SK-N-SH (cell line): ENCODE data around the gene AK3. TPM values are rescaled to one million over a fixed set of nuclear protein-coding genes. Genes with fewer than 3 reads are reported as not detected.

Experiments
- CTCF ChIA-PET: fragments of 300-600, 350-600 bp; formaldehyde crosslinking; extraction: SDS; loops from one replicate; lab custom pipeline; 2021; lab: Yijun Ruan, JAX
- POLR2A ChIA-PET: fragments of 350-600 bp; sonication (Branson Sonifier 250); formaldehyde crosslinking; extraction: SDS; loops from one replicate; lab custom pipeline; 2020; ENCODE audit warnings: antibody characterized with exemption, inconsistent platforms; lab: Yijun Ruan, JAX
- DNase-seq: peaks from one replicate; pipeline ENCODE4 v3.0.0; 2012
- H2AFZ ChIP-seq: fragments of 200-600 bp; sonication (generic); 2 replicates; pipeline ENCODE4 v1.8.1; 2016; ENCODE audit warnings: antibody characterized with exemption, mild to moderate bottlenecking, low read depth
- H3F3A ChIP-seq: fragments of 200-600 bp; sonication (generic); replicated peaks from 2 replicates; pipeline ENCODE3; 2016; ENCODE audit warnings: antibody characterized with exemption, mild to moderate bottlenecking; ENCODE audit not compliant: insufficient read depth
- H3K27ac ChIP-seq, 2 experiments: fragments of 200-500 bp in 1 of 2; fragments of 200-600 bp in 1 of 2; sonication (Bioruptor generic) in 1 of 2; sonication (generic), shearing (Covaris generic) in 1 of 2; 2 replicates each; pipeline versions ENCODE4 v1.5.1 to v1.6.1; 2014 to 2016; ENCODE audit warnings: low read depth in 2 of 2, inconsistent platforms in 1 of 2, low read length in 1 of 2, mild to moderate bottlenecking in 1 of 2, mixed read lengths in 1 of 2
- H3K27me3 ChIP-seq: fragments of 200-600 bp; sonication (generic), shearing (Covaris generic); 2 replicates; pipeline ENCODE4 v1.6.1; 2016; ENCODE audit warnings: mixed run types; ENCODE audit not compliant: insufficient read depth
- H3K36me3 ChIP-seq, 2 experiments: fragments of 200-500 bp in 1 of 2; fragments of 200-600 bp in 1 of 2; sonication (Bioruptor generic) in 1 of 2; sonication (generic) in 1 of 2; replicated peaks in 1 of 2; 2 replicates each; pipeline versions ENCODE3 to v1.5.1; 2014 to 2016; ENCODE audit warnings: low read length in 1 of 2, mild to moderate bottlenecking in 1 of 2; ENCODE audit not compliant: insufficient read depth in 2 of 2, control insufficient read depth in 1 of 2
- H3K4me1 ChIP-seq, 2 experiments: fragments of 200-500 bp in 1 of 2; fragments of 200-600 bp in 1 of 2; sonication (Bioruptor generic) in 1 of 2; sonication (generic), shearing (Covaris generic) in 1 of 2; 2 replicates each; pipeline versions ENCODE4 v1.5.1 to v1.6.1; 2014 to 2016; ENCODE audit warnings: low read depth in 1 of 2, low read length in 1 of 2, mixed run types in 1 of 2; ENCODE audit not compliant: insufficient read depth in 2 of 2, control insufficient read depth in 1 of 2
- H3K4me2 ChIP-seq: fragments of 200-600 bp; sonication (generic), shearing (Covaris generic); 2 replicates; pipeline ENCODE4 v1.6.1; 2017; ENCODE audit warnings: mixed run types
- H3K4me3 ChIP-seq, 2 experiments: fragments of 200-500 bp in 1 of 2; fragments of 200-600 bp in 1 of 2; sonication (Bioruptor generic) in 1 of 2; sonication (generic), shearing (Covaris generic) in 1 of 2; 2 replicates each; pipeline versions ENCODE4 v1.5.1 to v1.8.1; 2014 to 2016; ENCODE audit warnings: low read depth in 2 of 2, inconsistent platforms in 1 of 2, low read length in 1 of 2, mild to moderate bottlenecking in 1 of 2, mixed read lengths in 1 of 2, moderate library complexity in 1 of 2
- H3K79me2 ChIP-seq: fragments of 200-600 bp; sonication (generic); 2 replicates; pipeline ENCODE4 v1.8.1; 2017; ENCODE audit warnings: mild to moderate bottlenecking; ENCODE audit not compliant: insufficient read depth
- H3K9ac ChIP-seq: fragments of 200-600 bp; sonication (generic); 2 replicates; pipeline ENCODE4 v1.6.1; 2017; ENCODE audit warnings: mixed run types
- H3K9me2 ChIP-seq: fragments of 200-600 bp; sonication (generic); 2 replicates; pipeline ENCODE4 v1.6.1; 2017; ENCODE audit warnings: mixed run types
- H3K9me3 ChIP-seq: fragments of 200-600 bp; sonication (generic); 2 replicates; pipeline ENCODE4 v1.6.1; 2017; ENCODE audit warnings: mixed run types, mild to moderate bottlenecking, moderate library complexity
- H4K20me1 ChIP-seq: fragments of 200-600 bp; sonication (generic); 2 replicates; pipeline ENCODE4 v1.6.1; 2017; ENCODE audit warnings: mild to moderate bottlenecking, mixed run types; ENCODE audit not compliant: insufficient read depth
- CTCF ChIP-seq: fragments of 200-600 bp; sonication (generic); IDR thresholded peaks from 2 replicates; pipeline ENCODE4 v1.6.1; 2017; ENCODE audit warnings: antibody characterized with exemption, mild to moderate bottlenecking, moderate library complexity
- ELF1 ChIP-seq: IDR thresholded peaks from 2 replicates; pipeline ENCODE4 v1.4.0; 2012
- EZH2phosphoT487 ChIP-seq: fragments of 200-600 bp; sonication (generic); IDR thresholded peaks from 2 replicates; pipeline ENCODE4 v1.6.1; 2017; ENCODE audit warnings: low read depth, mixed run types, mild to moderate bottlenecking, antibody characterized with exemption, moderate library complexity, borderline replicate concordance
- FOSL2 ChIP-seq: IDR thresholded peaks from 2 replicates; pipeline ENCODE4 v1.4.0; 2012; ENCODE audit warnings: low read depth, mild to moderate bottlenecking, moderate library complexity, borderline replicate concordance
- FOXJ3 ChIP-seq: sonication (generic); formaldehyde crosslinking; IDR thresholded peaks from 2 replicates; pipeline ENCODE4 v1.5.1; 2020; ENCODE audit warnings: mild to moderate bottlenecking, missing genetic modification reagents
- FOXM1 ChIP-seq: IDR thresholded peaks from 2 replicates; pipeline ENCODE4 v1.4.0; 2012; ENCODE audit warnings: low read depth, mild to moderate bottlenecking
- GABPA ChIP-seq: IDR thresholded peaks from 2 replicates; pipeline ENCODE4 v1.4.0; 2012; ENCODE audit warnings: low read depth, mild to moderate bottlenecking
- IRF3 ChIP-seq: fragments of 150-350 bp; IDR thresholded peaks from 2 replicates; pipeline ENCODE4 v1.6.1; 2016; ENCODE audit warnings: mild to moderate bottlenecking, low read depth, low read length
- NRF1 ChIP-seq: IDR thresholded peaks from 2 replicates; pipeline ENCODE4 v1.6.1; 2012; ENCODE audit warnings: low read depth, mild to moderate bottlenecking, low read length
- POLR2AphosphoS5 ChIP-seq: IDR thresholded peaks from 2 replicates; pipeline ENCODE4 v1.6.1; 2012; ENCODE audit warnings: low read depth, low read length
- RAD21 ChIP-seq: IDR thresholded peaks from 2 replicates; pipeline ENCODE4 v1.6.1; 2012; ENCODE audit warnings: mild to moderate bottlenecking, low read length
- RCOR1 ChIP-seq: fragments of 150-350 bp; IDR thresholded peaks from 2 replicates; pipeline ENCODE4 v1.6.1; 2017; ENCODE audit warnings: antibody characterized with exemption, low read length
- REST ChIP-seq: IDR thresholded peaks from 2 replicates; pipeline ENCODE4 v1.6.1; 2012; ENCODE audit warnings: mild to moderate bottlenecking, low read depth, low read length, moderate library complexity
- RFX5 ChIP-seq: IDR thresholded peaks from 2 replicates; pipeline ENCODE4 v1.6.1; 2012; ENCODE audit warnings: mild to moderate bottlenecking, improper control_type of control experiment, low read length
- RXRA ChIP-seq: IDR thresholded peaks from 2 replicates; pipeline ENCODE4 v1.4.0; 2012; ENCODE audit warnings: low read depth, mild to moderate bottlenecking, borderline replicate concordance
- SIN3A ChIP-seq: IDR thresholded peaks from 2 replicates; pipeline ENCODE4 v1.6.1; 2012; ENCODE audit warnings: low read depth, mild to moderate bottlenecking, low read length, moderate library complexity, borderline replicate concordance
- TCF12 ChIP-seq: IDR thresholded peaks from 2 replicates; pipeline ENCODE4 v1.4.0; 2012
- USF1 ChIP-seq: IDR thresholded peaks from 2 replicates; pipeline ENCODE4 v1.4.0; 2012; ENCODE audit warnings: low read depth, borderline replicate concordance
- YY1 ChIP-seq: IDR thresholded peaks from 2 replicates; pipeline ENCODE4 v1.4.0; 2012; ENCODE audit warnings: low read depth, mild to moderate bottlenecking
- ZBTB33 ChIP-seq: IDR thresholded peaks from 2 replicates; pipeline ENCODE4 v1.4.0; 2012; ENCODE audit warnings: low read depth, borderline replicate concordance
- WGBS: methylation state at CpG from one replicate; pipeline ENCODE4 v1.1.6; 2017; ENCODE audit warnings: low lambda C conversion rate; 5-methylcytosine and 5-hydroxymethylcytosine counted together
- polyA plus RNA-seq, 3 experiments: library from polyadenylated mRNA; depleted of rRNA; stranded (reverse); fragments of >200 nt; gene quantifications; 2 replicates each; pipeline ENCODE4 v1.2.3, GENCODE V29; 2012

AK3 gene
- polyA plus RNA-seq, 1 of the 3 experiments (the other 2 are of a cell fraction) = 20.6 TPM

GRCh38 chr9:4714266-4715016 lies 26.6 kb downstream of the AK3 start (continued):
- TF ChIP-seq RCOR1 = no peak
- TF ChIP-seq USF1 = no peak

GRCh38 chr9:4713849-4714248 lies 27.2 kb downstream of the AK3 start:
- Histone ChIP-seq H3K79me2 (no peaks in the 10 kb centered on the region), H2AFZ (no peak overlapping the region), H3K9me3 (no peaks in the 10 kb centered on the region), H3K27me3 (no peaks in the 10 kb centered on the region), H3K9ac (no peak overlapping the region), H3K4me1 (no peaks in the 10 kb centered on the region), H3K9me2 (no peaks in the 10 kb centered on the region), H4K20me1 (no peaks in the 10 kb centered on the region), H3K4me3 (no peak overlapping the region), H3K27ac (no peak overlapping the region), H3K4me2 (no peak overlapping the region), H3F3A (no peaks in the 10 kb centered on the region), H3K36me3 (peaks cover 48 to 63% of the 10 kb centered on the region in 2 experiments)
- 69% methylated on average over 7 of the region's 7 CpGs for WGBS
- ChIA-PET CTCF (interaction anchor here (0.8 to 1.2 kb wide), 2 partner anchors 27 to 49 kb away, joined by 3 read pairs; no protein-coding TSS in a partner anchor), POLR2A (no interaction called here)
- no peak for DNase-seq
- no peak for TF ChIP-seq GABPA
- no peak for TF ChIP-seq POLR2AphosphoS5
- TF ChIP-seq EZH2phosphoT487 = no peak
- no peak for TF ChIP-seq FOSL2
- TF ChIP-seq TCF12 = no peak
- TF ChIP-seq SIN3A = no peak
- no peak for TF ChIP-seq NRF1
- no peak for TF ChIP-seq IRF3
- no peak for TF ChIP-seq REST
- TF ChIP-seq RFX5 = no peak
- TF ChIP-seq RAD21 = no peak
- TF ChIP-seq RXRA = no peak
- no peak for TF ChIP-seq CTCF
- no peak for TF ChIP-seq FOXJ3 (CRISPR knock-in tag)
- no peak for TF ChIP-seq ELF1
- no peak for TF ChIP-seq ZBTB33
- no peak for TF ChIP-seq USF1
- TF ChIP-seq FOXM1 = no peak
- TF ChIP-seq YY1 = no peak
